K562 (cell line): ENCODE results near the gene EIF2S1. TPM values are rescaled to one million over a fixed set of nuclear protein-coding genes. Genes with fewer than 3 reads are reported as not detected.
A peak's percentile ranks its signal among the peaks of the same experiment; 100 is the strongest.

Experiments used
- ATAC-seq: fragments of 200-7000 bp; cut with Tn5 transposase; 3 replicates; pipeline ENCODE4 v1.9.1; 2020; ENCODE audit warnings: moderate library complexity
- BruUV-seq: library from RNA; stranded (reverse); fragments of 400-500 nt; replicated peaks from 2 replicates; lab custom pipeline; 2021; lab: Mats Ljungman, UMichigan
- CTCF ChIA-PET: fragments of 300-600 bp; formaldehyde crosslinking; extraction: SDS; loops from one replicate; lab custom pipeline; 2021; ENCODE audit warnings: low intra/inter-chr PET ratio; lab: Yijun Ruan, JAX
- POLR2A ChIA-PET: fragments of 300-600, 350-650 bp; sonication (Branson Sonifier 250); formaldehyde crosslinking; extraction: SDS; loops from one replicate; lab custom pipeline; 2021; ENCODE audit warnings: antibody characterized with exemption, inconsistent platforms; lab: Yijun Ruan, JAX
- DNase-seq, 4 experiments: peaks; one replicate each; pipeline versions ENCODE4 v3.0.0 to v3.0.0-alpha.2; 2011 to 2018; ENCODE audit warnings: low spot score in 3 of 4, mixed read lengths in 3 of 4; ENCODE audit errors: extremely low read depth in 1 of 4
- FAIRE-seq: peaks from 2 replicates; lab custom pipeline; 2011; peaks lifted over from hg19 to GRCh38; lab: Jason Lieb, UNC
- H2AFZ ChIP-seq: 2 replicates; pipeline ENCODE4 v1.6.0; 2011; ENCODE audit warnings: low read depth, low read length, control low read depth, inconsistent platforms
- H3K27ac ChIP-seq: fragments of 200-600 bp; 3 replicates; pipeline ENCODE4 v1.8.0; 2011; ENCODE audit warnings: low read depth, mild to moderate bottlenecking, control low read depth, inconsistent platforms, low read length, moderate library complexity, mixed read lengths; ENCODE audit errors: extremely low read depth
- H3K27me3 ChIP-seq, 2 experiments: fragments of 300-600 bp in 1 of 2; 2 replicates in 1 of 2; 3 replicates in 1 of 2; pipeline versions ENCODE4 v1.6.0 to v1.8.0; 2011; ENCODE audit warnings: inconsistent platforms in 2 of 2, low read length in 2 of 2, mild to moderate bottlenecking in 1 of 2, mixed read lengths in 1 of 2, moderate library complexity in 1 of 2; ENCODE audit not compliant: control insufficient read depth in 2 of 2, insufficient read depth in 2 of 2
- H3K36me3 ChIP-seq: fragments of 300-600 bp; 3 replicates; pipeline ENCODE4 v1.8.0; 2011; ENCODE audit warnings: mild to moderate bottlenecking, low read length, inconsistent platforms; ENCODE audit not compliant: control insufficient read depth, insufficient read depth
- H3K4me1 ChIP-seq, 2 experiments: fragments of 200-600 bp in 1 of 2; replicated peaks in 1 of 2; 2 replicates in 1 of 2; 3 replicates in 1 of 2; pipeline versions ENCODE4 v1.5.1 to v1.8.0; 2011; ENCODE audit warnings: inconsistent platforms in 2 of 2, low read length in 2 of 2, mild to moderate bottlenecking in 1 of 2, mixed read lengths in 1 of 2, moderate library complexity in 1 of 2; ENCODE audit not compliant: control insufficient read depth in 2 of 2, insufficient read depth in 2 of 2
- H3K4me2 ChIP-seq: 2 replicates; pipeline ENCODE4 v1.6.1; 2011; ENCODE audit warnings: low read length, control low read depth, inconsistent platforms, mixed read lengths; ENCODE audit not compliant: insufficient read depth
- H3K4me3 ChIP-seq: fragments of 200-600 bp; sonication (generic), shearing (Covaris generic); 2 replicates; pipeline ENCODE4 v1.5.1; 2016; ENCODE audit warnings: control low read depth, inconsistent platforms
- H3K79me2 ChIP-seq: fragments of 200-600 bp; 3 replicates; pipeline ENCODE4 v1.8.0; 2011; ENCODE audit warnings: low read length, inconsistent platforms; ENCODE audit not compliant: control insufficient read depth, insufficient read depth
- H3K9ac ChIP-seq, 2 experiments: 2 replicates each; pipeline versions ENCODE4 v1.6.0 to v1.6.1; 2011; ENCODE audit warnings: low read depth in 2 of 2, low read length in 2 of 2, control low read depth in 1 of 2, inconsistent platforms in 1 of 2, mild to moderate bottlenecking in 1 of 2, mixed read lengths in 1 of 2; ENCODE audit not compliant: insufficient read depth in 1 of 2
- H3K9me1 ChIP-seq: one replicate; pipeline ENCODE4 v1.6.0; 2011; ENCODE audit warnings: inconsistent platforms, mild to moderate bottlenecking, low read length, moderate library complexity; ENCODE audit not compliant: control insufficient read depth, insufficient read depth
- H3K9me3 ChIP-seq: replicated peaks from 2 replicates; pipeline ENCODE4 v1.5.1; 2011; ENCODE audit warnings: low read depth, low read length, inconsistent platforms; ENCODE audit not compliant: control insufficient read depth, insufficient read depth
- H4K20me1 ChIP-seq: replicated peaks from 2 replicates; pipeline ENCODE4 v1.6.1; 2011; ENCODE audit warnings: low read length, inconsistent platforms, mixed read lengths; ENCODE audit not compliant: control insufficient read depth, insufficient read depth
- DDX20 ChIP-seq: fragments of 450-650 bp; IDR thresholded peaks from 2 replicates; pipeline ENCODE4 v1.6.1; 2016; ENCODE audit warnings: missing genetic modification characterization, low read depth, mild to moderate bottlenecking, missing compliant biosample characterization, moderate library complexity
- SMARCC2 ChIP-seq: fragments of 450-650 bp; IDR thresholded peaks from 2 replicates; pipeline ENCODE4 v1.6.1; 2017; ENCODE audit warnings: antibody characterized with exemption, moderate library complexity, mild to moderate bottlenecking, low read depth
- XRCC3 ChIP-seq: fragments of 450-650 bp; IDR thresholded peaks from 2 replicates; pipeline ENCODE4 v1.6.1; 2017; ENCODE audit warnings: mild to moderate bottlenecking, moderate library complexity
- ZNF384 ChIP-seq: IDR thresholded peaks from 2 replicates; pipeline ENCODE4 v1.6.1; 2012; ENCODE audit warnings: low read depth, low read length, improper control_type of control experiment
- WGBS: fragments of 100-300 bp; shearing (Covaris generic); methylation state at CpG from one replicate; pipeline ENCODE4 v1.1.6; 2016; ENCODE audit warnings: low coverage, mixed read lengths; ENCODE audit not compliant: insufficient coverage; ENCODE audit errors: missing lambda C conversion rate; 5-methylcytosine and 5-hydroxymethylcytosine counted together
- in situ Hi-C: fragments of 300-500 bp; cut with MboI; formaldehyde crosslinking; loops from 4 replicates; pipeline ENCODE4 v1.15.0; 2018; ENCODE audit warnings: inconsistent platforms, mixed read lengths
- intact Hi-C: fragments of 100-400 bp; cut with micrococcal nuclease; formaldehyde crosslinking; loops from 2 replicates; pipeline ENCODE4 v1.14.2; 2022
- polyA plus RNA-seq, 8 experiments: library from polyadenylated mRNA; depleted of rRNA in 4 of 8; stranded (reverse) in 5 of 8; unstranded in 3 of 8; fragments of >200 nt; fragmentation: Nextera tagmentation in 2 of 8; fragmentation: Illumina TruSeq in 1 of 8; extraction: Ambion mirVana in 2 of 8; extraction: Trizol in 1 of 8; gene quantifications; 2 replicates each; pipeline versions ENCODE4 v1.2.1 to v1.2.3, GENCODE V29; 2011 to 2014; ENCODE audit warnings: inconsistent platforms in 1 of 8, missing spikeins in 1 of 8
- total RNA-seq, 7 experiments: library from RNA; depleted of rRNA in 6 of 7; stranded (reverse); fragments of >200 nt in 6 of 7; fragmentation: Illumina TruSeq in 2 of 7; extraction: Trizol in 2 of 7; gene quantifications; 2 replicates each; pipeline versions ENCODE4 v1.2.1 to v1.2.3, GENCODE V29; 2011 to 2021; ENCODE audit warnings: low replicate concordance in 1 of 7
- TF ChIP-seq, protein P1 (sequence below), 2 experiments: fragments of 450-650 bp; formaldehyde crosslinking in 1 of 2; IDR thresholded peaks; 2 replicates each; pipeline versions ENCODE4 v1.4.0 to v1.6.1; 2014 to 2020; ENCODE audit warnings: mild to moderate bottlenecking in 2 of 2, borderline replicate concordance in 1 of 2, low read depth in 1 of 2

EIF2S1 gene
- total and polyA plus RNA-seq, 9 of the 15 experiments (the other 6 are each of a cell fraction or from before 2014, with no cell fraction given) = 216 to 1,018 (median 332) TPM

DNA sequence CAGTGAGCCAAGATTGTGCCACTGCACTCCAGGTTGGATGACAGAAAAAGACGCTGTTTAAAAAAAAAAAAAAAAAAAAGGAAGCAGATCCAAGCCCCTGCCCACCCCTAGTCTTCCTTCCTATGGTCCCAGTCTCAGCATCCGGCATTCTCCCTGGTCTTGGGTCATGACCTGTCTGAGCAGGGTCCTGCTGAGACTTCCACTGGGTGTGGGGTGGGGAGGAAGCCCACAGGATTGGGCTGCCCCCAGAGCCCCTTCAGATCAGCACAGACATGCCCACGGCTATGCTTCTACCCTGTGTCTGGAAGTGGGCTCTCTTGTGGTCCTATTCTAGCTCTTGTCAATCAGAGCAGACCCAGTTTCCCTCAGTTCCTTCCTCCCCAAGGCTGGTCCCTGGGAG, 64.4 kb downstream of the EIF2S1 start:
- CTCF ChIA-PET = no interaction called here
- DNase-seq (no peak), ATAC-seq (no peak), FAIRE-seq (no peak)
- no TSS peak for BruUV-seq
- Histone ChIP-seq H2AFZ (0 out of 2 replicates have a peak overlapping the region, but pooled peaks have one; percentile 9), H3K9me1 (no peaks in the 10 kb centered on the region), H3K4me1 (peaks cover 34 to 52% of the 10 kb centered on the region in 2 experiments; a peak in 4 of 5 replicates), H3K27me3 (no peaks in the 10 kb centered on the region), H3K4me2 (no peak overlapping the region), H4K20me1 (no peaks in the 10 kb centered on the region), H3K9me3 (0 out of 2 replicates have a peak, but pooled peaks cover 2% of the 10 kb centered on the region), H3K4me3 (no peak overlapping the region), H3K27ac (no peak overlapping the region), H3K36me3 (no peaks in the 10 kb centered on the region), H3K79me2 (no peaks in the 10 kb centered on the region), H3K9ac (no peak overlapping the region)
- POLR2A ChIA-PET = interaction anchor here (1.3 kb wide), 1 partner anchor 15 kb away, joined by 4 read pairs; no protein-coding TSS in a partner anchor
- WGBS = 91% methylated on average over 1 of the region's 3 CpGs
- intact Hi-C loops (no loop called here), in situ Hi-C loops (loop anchor here (10.0 kb wide), 1 partner anchor 150 kb away; no protein-coding TSS in a partner anchor)
- peak; percentile 37; the same call in 1 of the 2 replicates for TF ChIP-seq ZNF384
- TF ChIP-seq SMARCC2 = no peak
- TF ChIP-seq DDX20 = no peak

DNA sequence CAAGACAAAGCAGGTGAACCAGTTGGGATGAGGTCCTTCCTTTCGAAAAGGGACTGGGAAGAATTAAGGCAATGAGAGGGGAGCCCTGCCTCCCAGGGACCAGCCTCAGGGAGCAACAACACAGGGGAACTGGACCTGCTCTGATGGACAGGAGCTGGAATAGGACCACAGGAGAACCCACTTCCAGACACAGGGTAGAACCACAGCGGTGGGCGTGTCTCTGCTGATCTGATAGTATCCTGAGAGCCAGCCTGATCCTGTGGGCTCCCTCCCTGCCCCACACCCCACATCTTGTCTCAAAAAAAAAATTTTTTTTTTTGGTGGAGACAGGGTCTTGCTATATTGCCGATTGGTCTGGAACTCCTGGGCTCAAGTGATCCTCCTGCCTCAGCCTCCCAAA, 65.5 kb downstream of the EIF2S1 start:
- CTCF ChIA-PET = interaction anchor here (0.7 kb wide), 1 partner anchor 65 kb away, joined by 3 read pairs; the partner anchor contains the start of gene EIF2S1
- 0 out of 2 replicates have a peak, but pooled peaks cover 2% of the 10 kb centered on the region for H3K9me3 ChIP-seq
- ATAC-seq (peak; percentile 56), DNase-seq (peak; percentile 39 to 48 (median 40)), FAIRE-seq (no peak)
- no peaks in the 10 kb centered on the region; a peak in 1 of 5 replicates for H3K27me3 ChIP-seq
- BruUV-seq = no TSS peak
- no peaks in the 10 kb centered on the region for H3K79me2 ChIP-seq
- H2AFZ ChIP-seq = peak overlapping the region; percentile 51; the same call in 1 of the 2 replicates
- no peak for TF ChIP-seq XRCC3
- TF ChIP-seq, protein P1, sequence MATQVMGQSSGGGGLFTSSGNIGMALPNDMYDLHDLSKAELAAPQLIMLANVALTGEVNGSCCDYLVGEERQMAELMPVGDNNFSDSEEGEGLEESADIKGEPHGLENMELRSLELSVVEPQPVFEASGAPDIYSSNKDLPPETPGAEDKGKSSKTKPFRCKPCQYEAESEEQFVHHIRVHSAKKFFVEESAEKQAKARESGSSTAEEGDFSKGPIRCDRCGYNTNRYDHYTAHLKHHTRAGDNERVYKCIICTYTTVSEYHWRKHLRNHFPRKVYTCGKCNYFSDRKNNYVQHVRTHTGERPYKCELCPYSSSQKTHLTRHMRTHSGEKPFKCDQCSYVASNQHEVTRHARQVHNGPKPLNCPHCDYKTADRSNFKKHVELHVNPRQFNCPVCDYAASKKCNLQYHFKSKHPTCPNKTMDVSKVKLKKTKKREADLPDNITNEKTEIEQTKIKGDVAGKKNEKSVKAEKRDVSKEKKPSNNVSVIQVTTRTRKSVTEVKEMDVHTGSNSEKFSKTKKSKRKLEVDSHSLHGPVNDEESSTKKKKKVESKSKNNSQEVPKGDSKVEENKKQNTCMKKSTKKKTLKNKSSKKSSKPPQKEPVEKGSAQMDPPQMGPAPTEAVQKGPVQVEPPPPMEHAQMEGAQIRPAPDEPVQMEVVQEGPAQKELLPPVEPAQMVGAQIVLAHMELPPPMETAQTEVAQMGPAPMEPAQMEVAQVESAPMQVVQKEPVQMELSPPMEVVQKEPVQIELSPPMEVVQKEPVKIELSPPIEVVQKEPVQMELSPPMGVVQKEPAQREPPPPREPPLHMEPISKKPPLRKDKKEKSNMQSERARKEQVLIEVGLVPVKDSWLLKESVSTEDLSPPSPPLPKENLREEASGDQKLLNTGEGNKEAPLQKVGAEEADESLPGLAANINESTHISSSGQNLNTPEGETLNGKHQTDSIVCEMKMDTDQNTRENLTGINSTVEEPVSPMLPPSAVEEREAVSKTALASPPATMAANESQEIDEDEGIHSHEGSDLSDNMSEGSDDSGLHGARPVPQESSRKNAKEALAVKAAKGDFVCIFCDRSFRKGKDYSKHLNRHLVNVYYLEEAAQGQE (IDR thresholded peaks at IDR 0.05; ENCODE audit: borderline replicate concordance) = 0 out of 2 replicates have a peak, but pooled peaks have one; percentile 3
- TF ChIP-seq, protein P1 (CRISPR knock-in tag; IDR thresholded peaks at IDR 0.05; ENCODE audit: low read depth) = no peak
- 0 out of 2 replicates have a peak, but pooled peaks have one; percentile 13 for TF ChIP-seq ZNF384
- no peak overlapping the region for H3K4me3 ChIP-seq
- H3K36me3 ChIP-seq = no peaks in the 10 kb centered on the region
- 7% methylated on average over 3 of the region's 4 CpGs for WGBS
- POLR2A ChIA-PET = interaction anchor here (0.5 to 2.3 kb wide), 5 partner anchors 11 to 1768 kb away, joined by 3 to 5 read pairs (median 4); no protein-coding TSS in a partner anchor
- in situ Hi-C loops (loop anchor here (10.0 kb wide), 1 partner anchor 149 kb away; no protein-coding TSS in a partner anchor), intact Hi-C loops (loop anchor here (5.0 kb wide), 2 partner anchors 92 to 277 kb away; partner anchors contain the start of gene RDH12)
- H3K9ac ChIP-seq = no peak overlapping the region
- peaks cover 23 to 44% of the 10 kb centered on the region in 2 experiments; a peak in 4 of 5 replicates for H3K4me1 ChIP-seq
- peak overlapping the region; percentile 12; the same call in 1 of the 2 replicates for H3K4me2 ChIP-seq
- H3K9me1 ChIP-seq = no peaks in the 10 kb centered on the region
- no peaks in the 10 kb centered on the region for H4K20me1 ChIP-seq
- H3K27ac ChIP-seq = no peak overlapping the region
